ENCODE results near the gene EID2B.

EID2B gene

DNA sequence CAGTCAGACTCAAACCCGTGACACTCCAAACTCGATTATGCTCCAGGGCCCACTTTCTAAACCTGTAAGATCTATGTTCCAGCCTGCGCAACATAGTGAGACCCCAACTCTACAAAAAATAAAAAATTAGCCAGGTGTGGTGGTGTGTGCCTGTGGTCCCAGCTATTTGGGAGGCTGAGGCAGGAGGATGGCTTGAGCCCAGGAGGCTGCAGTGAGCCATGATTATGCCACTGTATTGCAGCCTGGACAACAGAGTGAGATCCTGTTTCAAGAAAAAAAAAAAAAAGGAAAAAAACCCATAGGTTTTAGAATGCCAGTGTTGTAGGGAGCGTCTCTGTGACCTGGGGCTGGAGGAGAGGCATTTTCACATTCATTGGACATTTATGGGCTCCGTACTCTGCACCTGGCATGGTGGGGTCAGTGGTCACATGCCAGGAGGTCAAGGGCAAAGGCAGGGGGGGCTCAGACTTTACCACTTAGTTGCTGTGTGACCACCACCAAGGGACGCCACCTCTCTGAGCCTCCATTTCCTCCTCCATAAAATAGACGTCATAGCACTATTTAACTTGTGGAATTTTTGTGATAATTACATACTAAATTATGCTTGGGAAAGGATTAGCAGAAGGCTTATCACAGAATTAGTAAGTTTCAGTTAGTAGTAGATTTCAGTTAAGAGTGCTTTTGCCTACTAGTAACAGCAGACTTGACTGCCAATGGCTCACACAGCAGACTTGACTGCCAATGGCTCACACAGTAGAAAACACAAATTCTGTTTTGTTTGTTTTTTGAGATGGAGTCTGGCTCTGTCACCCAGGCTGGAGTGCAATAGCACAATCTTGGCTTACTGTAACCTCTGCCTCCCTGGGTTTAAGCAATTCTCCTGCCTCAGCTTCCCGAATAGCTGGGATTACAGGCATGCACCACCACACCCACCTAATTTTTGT lies 11.8 kb downstream of the EID2B start:
- H3K9ac ChIP-seq (ENCODE audit: low read length) = no peak overlapping the region
- peaks cover 7% of the 10 kb centered on the region for H3K27me3 ChIP-seq (ENCODE audit: control insufficient read depth, insufficient read depth, low read length)
- no peaks in the 10 kb centered on the region for H3K4me1 ChIP-seq (ENCODE audit: control insufficient read depth, insufficient read depth, low read length)
- no peak overlapping the region for H3K27ac ChIP-seq (ENCODE audit: low read depth, low read length)
- H3K4me3 ChIP-seq (ENCODE audit: low read length) = no peak overlapping the region
- no peaks in the 10 kb centered on the region for H3K36me3 ChIP-seq (ENCODE audit: control insufficient read depth, insufficient read depth, low read length)

DNA sequence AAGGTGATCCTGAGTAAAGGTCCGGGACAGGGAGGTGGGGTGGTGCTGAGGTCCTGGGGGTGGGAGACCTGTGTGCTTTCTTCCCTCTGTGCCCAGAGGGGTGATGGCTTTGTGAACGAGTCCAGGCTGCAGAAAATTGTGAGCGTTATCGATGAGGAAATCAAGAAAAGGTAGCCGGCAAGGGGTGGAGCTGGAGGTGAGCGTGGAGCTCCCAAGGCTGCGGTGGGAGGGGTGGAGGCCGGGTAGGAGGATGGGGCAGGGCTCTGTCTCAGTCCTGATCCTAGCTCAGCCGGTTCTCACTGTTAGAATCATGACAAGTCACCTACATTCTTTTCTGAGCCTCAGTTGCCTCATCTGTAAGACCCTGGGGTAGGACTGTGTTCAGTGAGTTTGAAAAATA lies 13.7 kb downstream of the EID2B start:
- no peak overlapping the region for H3K9ac ChIP-seq (ENCODE audit: low read length)
- no peak overlapping the region for H3K27ac ChIP-seq (ENCODE audit: low read depth, low read length)
- H3K4me3 ChIP-seq (ENCODE audit: low read length) = no peak overlapping the region
- H3K27me3 ChIP-seq (ENCODE audit: control insufficient read depth, insufficient read depth, low read length) = peaks cover 26% of the 10 kb centered on the region
- H3K36me3 ChIP-seq (ENCODE audit: control insufficient read depth, insufficient read depth, low read length) = no peaks in the 10 kb centered on the region
- H3K4me1 ChIP-seq (ENCODE audit: control insufficient read depth, insufficient read depth, low read length) = peaks cover 4% of the 10 kb centered on the region

DNA sequence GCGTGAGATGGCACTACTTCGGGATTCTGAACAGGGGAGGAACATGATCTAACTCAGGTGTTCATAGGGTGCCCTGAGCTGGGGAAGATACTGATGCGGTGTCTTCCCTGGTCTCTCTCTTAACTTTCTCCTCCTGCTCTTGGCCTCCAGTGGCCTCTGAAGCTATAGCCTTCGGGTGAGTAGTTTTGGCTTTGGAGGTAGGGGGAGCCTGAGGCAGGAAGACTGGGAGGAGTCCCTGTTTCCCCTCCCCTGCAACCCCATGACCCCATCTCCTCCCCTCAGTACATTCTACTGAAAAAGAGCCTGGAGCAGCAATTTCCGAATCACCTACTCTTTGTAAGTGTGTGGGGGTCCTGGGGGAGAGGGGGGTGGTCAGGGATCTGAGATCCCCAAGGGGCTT lies 14.2 kb downstream of the EID2B start:
- no peak overlapping the region for H3K4me3 ChIP-seq (ENCODE audit: low read length)
- no peaks in the 10 kb centered on the region for H3K36me3 ChIP-seq (ENCODE audit: control insufficient read depth, insufficient read depth, low read length)
- peaks cover 4% of the 10 kb centered on the region for H3K4me1 ChIP-seq (ENCODE audit: control insufficient read depth, insufficient read depth, low read length)
- peaks cover 26% of the 10 kb centered on the region for H3K27me3 ChIP-seq (ENCODE audit: control insufficient read depth, insufficient read depth, low read length)
- no peak overlapping the region for H3K9ac ChIP-seq (ENCODE audit: low read length)
- H3K27ac ChIP-seq (ENCODE audit: low read depth, low read length) = no peak overlapping the region

DNA sequence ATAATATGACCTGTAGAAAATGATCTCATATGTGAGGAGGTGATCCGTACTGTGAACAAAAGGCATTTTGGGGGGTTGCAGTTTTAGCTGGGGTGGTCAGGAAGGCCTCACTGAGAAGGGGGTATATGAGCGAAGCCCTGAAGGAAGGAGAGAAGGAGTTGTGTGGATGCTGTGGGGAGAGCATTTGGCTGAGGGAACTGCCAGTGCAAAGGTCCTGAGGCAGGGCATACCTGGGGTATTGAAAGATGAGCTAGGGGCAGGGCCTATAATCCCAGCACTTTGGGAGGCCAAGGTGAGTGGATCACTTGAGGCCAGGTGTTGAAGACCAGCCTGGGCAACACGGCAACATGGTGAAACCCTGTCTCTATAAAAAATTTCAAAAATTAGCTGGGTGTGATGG lies 15.2 kb downstream of the EID2B start:
- Histone ChIP-seq H3K27ac (ENCODE audit: low read depth, low read length) (no peak overlapping the region), H3K4me1 (ENCODE audit: control insufficient read depth, insufficient read depth, low read length) (peaks cover 4% of the 10 kb centered on the region), H3K9ac (ENCODE audit: low read length) (no peak overlapping the region), H3K4me3 (ENCODE audit: low read length) (no peak overlapping the region), H3K36me3 (ENCODE audit: control insufficient read depth, insufficient read depth, low read length) (no peaks in the 10 kb centered on the region), H3K27me3 (ENCODE audit: control insufficient read depth, insufficient read depth, low read length) (peaks cover 28% of the 10 kb centered on the region)

DNA sequence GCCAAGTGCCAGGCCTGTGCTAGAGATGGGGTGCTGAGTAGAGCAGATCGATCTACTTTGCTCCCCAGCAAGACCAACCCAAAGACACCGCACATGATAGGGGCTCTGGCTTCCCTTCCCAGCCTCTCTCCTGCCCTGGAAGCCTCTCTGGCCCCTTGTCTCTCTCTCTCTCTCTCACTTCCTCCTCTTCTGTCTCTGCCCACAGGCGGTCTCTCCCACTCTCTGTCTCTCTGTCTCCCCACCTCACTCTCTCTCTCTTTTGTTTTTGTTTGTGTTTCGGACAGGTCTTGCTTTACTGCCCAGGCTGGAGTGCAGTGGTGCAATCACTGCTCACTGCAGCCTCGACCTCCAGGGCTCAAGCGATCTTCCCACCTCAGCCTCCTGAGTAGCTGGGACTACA lies 16.4 kb downstream of the EID2B start:
- peaks cover 28% of the 10 kb centered on the region for H3K27me3 ChIP-seq (ENCODE audit: control insufficient read depth, insufficient read depth, low read length)

DNA sequence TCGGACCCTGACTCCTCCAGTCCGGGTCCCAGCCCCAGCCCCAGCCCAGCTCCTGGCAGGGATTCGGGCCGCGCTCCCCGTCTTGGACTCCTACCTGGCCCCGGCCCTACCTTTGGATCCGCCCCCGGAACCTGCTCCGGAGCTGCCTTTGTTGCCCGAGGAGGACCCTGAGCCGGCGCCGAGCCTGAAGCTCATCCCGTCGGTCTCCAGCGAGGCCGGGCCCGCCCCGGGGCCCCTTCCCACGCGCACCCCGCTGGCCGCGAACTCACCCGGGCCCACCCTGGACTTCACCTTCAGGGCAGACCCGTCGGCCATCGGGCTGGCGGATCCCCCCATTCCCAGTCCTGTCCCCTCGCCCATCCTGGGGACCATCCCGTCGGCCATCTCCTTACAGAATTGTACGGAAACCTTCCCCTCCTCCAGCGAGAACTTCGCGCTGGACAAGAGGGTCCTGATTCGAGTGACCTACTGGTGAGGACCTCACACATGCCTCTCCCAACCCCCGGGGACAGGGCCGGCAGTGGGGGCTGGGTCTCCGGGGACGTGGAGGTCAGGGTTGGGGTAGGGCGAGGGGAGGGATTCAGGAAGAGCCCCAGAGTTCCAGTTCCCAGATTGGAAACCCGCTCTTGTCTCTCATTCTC lies 17.0 kb downstream of the EID2B start:
- H3K4me1 ChIP-seq (ENCODE audit: control insufficient read depth, insufficient read depth, low read length) = peaks cover 4% of the 10 kb centered on the region
- H3K27ac ChIP-seq (ENCODE audit: low read depth, low read length) = no peak overlapping the region
- H3K36me3 ChIP-seq (ENCODE audit: control insufficient read depth, insufficient read depth, low read length) = no peaks in the 10 kb centered on the region
- peaks cover 28% of the 10 kb centered on the region for H3K27me3 ChIP-seq (ENCODE audit: control insufficient read depth, insufficient read depth, low read length)
- no peak overlapping the region for H3K9ac ChIP-seq (ENCODE audit: low read length)
- peak overlapping the region; percentile 44 for H3K4me3 ChIP-seq (ENCODE audit: low read length)

More for the DNA sequence above, 16.4 kb downstream of the EID2B start:
- Histone ChIP-seq H3K27ac (ENCODE audit: low read depth, low read length) (no peak overlapping the region), H3K4me1 (ENCODE audit: control insufficient read depth, insufficient read depth, low read length) (peaks cover 4% of the 10 kb centered on the region), H3K4me3 (ENCODE audit: low read length) (no peak overlapping the region), H3K9ac (ENCODE audit: low read length) (no peak overlapping the region), H3K36me3 (ENCODE audit: control insufficient read depth, insufficient read depth, low read length) (no peaks in the 10 kb centered on the region)

DNA sequence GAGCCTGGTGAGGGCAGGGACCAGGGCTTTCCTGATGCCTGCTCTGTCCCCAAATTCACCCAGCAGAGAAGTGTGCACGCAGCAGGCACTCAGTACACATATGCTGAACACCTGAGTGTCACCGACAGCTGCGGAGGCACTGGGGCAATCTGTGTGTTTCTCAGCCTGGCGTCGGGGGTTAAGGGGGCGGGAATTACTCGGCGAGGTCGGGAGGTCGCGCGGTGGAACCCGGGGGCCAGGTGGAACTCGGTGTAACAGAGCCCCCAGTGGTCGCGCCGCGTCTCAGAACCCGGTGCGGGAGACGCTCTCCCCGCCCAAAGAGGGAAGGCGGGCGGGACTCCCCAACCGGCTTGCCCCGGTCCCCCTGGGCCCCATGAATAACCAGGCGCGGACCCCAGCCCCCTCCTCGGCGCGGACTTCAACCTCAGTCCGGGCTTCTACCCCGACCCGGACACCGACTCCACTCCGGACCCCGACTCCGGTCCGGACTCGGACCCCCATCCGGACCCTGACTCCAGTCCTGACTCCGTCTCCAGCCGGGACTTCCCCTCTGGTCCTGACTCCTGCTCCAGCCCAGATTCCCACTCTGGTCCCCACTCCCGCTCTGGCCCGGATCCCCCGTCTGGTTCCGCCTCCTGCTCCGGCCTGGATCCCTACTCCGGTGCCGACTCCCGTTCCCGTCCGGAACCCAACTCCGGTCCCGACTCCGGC lies 17.7 kb downstream of the EID2B start, which contains the start of gene SELENOV:
Gene SELENOV (plus strand): TSS at position 300 of the 711 bp plus-strand sequence. CDS start 74 bp downstream, at position 374.
- Histone ChIP-seq H3K9ac (ENCODE audit: low read length) (no peak within 1 kb of the TSS), H3K27ac (ENCODE audit: low read depth, low read length) (no peak within 1 kb of the TSS), H3K4me1 (ENCODE audit: control insufficient read depth, insufficient read depth, low read length) (peaks cover 4% of the 10 kb centered on the region), H3K27me3 (ENCODE audit: control insufficient read depth, insufficient read depth, low read length) (peaks cover 28% of the 10 kb centered on the region), H3K4me3 (ENCODE audit: low read length) (peak within 1 kb of the TSS; percentile 44), H3K36me3 (ENCODE audit: control insufficient read depth, insufficient read depth, low read length) (no peaks in the 10 kb centered on the region)

DNA sequence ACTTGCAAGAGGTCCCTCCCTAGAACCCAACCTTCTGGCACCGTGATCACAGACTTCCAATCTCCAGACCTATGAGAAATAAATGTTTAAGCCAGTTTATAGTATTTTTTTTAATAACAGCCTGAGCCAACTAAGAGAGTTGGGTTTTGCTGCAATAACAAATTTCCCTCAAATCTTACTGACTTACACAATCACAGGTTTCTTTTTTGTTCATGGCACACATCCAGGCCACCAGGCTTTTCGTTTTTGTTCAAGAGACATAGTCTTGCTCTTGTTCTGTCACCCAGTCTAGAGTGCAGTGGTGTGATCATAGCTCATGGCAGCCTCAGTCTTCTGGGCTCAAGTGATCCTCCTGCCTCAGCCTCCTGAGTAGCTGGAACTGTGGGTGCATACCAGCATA lies 19.7 kb downstream of the EID2B start:
- Histone ChIP-seq H3K27ac (ENCODE audit: low read depth, low read length) (no peak overlapping the region), H3K27me3 (ENCODE audit: control insufficient read depth, insufficient read depth, low read length) (peaks cover 36% of the 10 kb centered on the region), H3K36me3 (ENCODE audit: control insufficient read depth, insufficient read depth, low read length) (no peaks in the 10 kb centered on the region)

DNA sequence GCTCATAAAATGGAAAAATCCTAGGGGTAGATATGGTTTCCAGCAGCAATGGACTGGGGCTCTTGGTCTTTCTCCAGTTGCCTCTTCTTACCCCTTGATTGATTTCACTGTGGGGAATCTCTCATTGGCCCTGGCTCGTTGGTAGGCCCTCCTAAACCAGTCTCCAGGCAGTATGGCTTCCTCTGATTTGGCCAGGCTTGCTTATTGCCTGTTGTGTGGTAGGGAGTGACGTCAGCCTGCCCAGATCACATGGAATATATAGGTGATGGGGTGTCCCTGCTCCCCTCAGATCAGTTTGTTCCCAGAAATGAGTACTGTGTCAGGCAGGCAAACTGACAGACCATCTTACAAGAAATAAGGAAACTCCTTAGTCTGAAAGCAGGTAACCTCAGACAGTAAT lies 23.4 kb downstream of the EID2B start:
- no peaks in the 10 kb centered on the region for H3K4me1 ChIP-seq (ENCODE audit: control insufficient read depth, insufficient read depth, low read length)
- H3K27me3 ChIP-seq (ENCODE audit: control insufficient read depth, insufficient read depth, low read length) = peaks cover 29% of the 10 kb centered on the region
- H3K36me3 ChIP-seq (ENCODE audit: control insufficient read depth, insufficient read depth, low read length) = no peaks in the 10 kb centered on the region

More for the DNA sequence above, 19.7 kb downstream of the EID2B start:
- no peak overlapping the region for H3K9ac ChIP-seq (ENCODE audit: low read length)
- no peak overlapping the region for H3K4me3 ChIP-seq (ENCODE audit: low read length)
- peaks cover 4% of the 10 kb centered on the region for H3K4me1 ChIP-seq (ENCODE audit: control insufficient read depth, insufficient read depth, low read length)

DNA sequence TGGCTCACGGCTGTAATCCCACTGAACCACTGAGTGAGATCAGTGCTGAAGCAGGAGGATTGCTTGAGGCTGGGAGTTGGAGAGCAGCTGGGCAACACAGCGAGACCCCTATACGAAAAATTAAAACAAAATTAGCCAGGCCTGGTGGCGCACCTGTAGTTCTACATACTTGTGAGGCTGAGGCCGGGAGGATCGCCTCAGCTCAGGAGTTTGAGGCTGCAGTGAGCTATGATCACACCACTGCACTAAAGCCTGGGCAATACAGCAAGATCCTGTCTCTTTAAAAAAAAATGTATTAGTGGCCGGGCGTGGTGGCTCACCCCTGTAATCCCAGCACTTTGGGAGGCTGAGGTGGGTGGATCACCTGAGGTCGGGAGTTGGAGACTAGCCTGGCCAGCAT lies 24.0 kb downstream of the EID2B start:
- Histone ChIP-seq H3K36me3 (ENCODE audit: control insufficient read depth, insufficient read depth, low read length) (no peaks in the 10 kb centered on the region), H3K4me1 (ENCODE audit: control insufficient read depth, insufficient read depth, low read length) (no peaks in the 10 kb centered on the region), H3K27ac (ENCODE audit: low read depth, low read length) (no peak overlapping the region), H3K27me3 (ENCODE audit: control insufficient read depth, insufficient read depth, low read length) (peaks cover 32% of the 10 kb centered on the region), H3K4me3 (ENCODE audit: low read length) (no peak overlapping the region), H3K9ac (ENCODE audit: low read length) (no peak overlapping the region)

More for the DNA sequence above, 23.4 kb downstream of the EID2B start:
- no peak overlapping the region for H3K4me3 ChIP-seq (ENCODE audit: low read length)
- H3K9ac ChIP-seq (ENCODE audit: low read length) = no peak overlapping the region
- no peak overlapping the region for H3K27ac ChIP-seq (ENCODE audit: low read depth, low read length)

DNA sequence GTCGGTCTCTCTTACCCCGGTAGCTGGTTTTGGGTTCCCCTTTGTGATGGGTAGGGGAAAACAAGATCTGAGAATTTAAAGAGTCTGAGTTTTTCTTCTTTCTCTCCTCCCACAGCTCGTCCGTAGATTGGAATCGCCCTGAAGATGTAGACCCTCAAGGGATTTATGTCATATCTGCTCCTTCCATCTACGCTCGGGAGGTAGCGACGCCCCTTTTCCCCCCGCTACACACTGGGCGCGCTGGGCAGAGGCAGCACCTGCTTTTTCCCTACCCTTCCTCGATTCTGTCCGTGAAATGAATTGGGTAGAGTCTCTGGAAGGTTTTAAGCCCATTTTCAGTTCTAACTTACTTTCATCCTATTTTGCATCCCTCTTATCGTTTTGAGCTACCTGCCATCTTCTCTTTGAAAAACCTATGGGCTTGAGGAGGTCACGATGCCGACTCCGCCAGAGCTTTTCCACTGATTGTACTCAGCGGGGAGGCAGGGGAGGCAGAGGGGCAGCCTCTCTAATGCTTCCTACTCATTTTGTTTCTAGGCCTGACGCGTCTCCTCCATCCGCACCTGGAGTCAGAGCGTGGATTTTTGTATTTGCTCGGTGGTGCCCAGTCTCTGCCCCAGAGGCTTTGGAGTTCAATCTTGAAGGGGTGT lies 24.8 kb downstream of the EID2B start:
- H3K9ac ChIP-seq (ENCODE audit: low read length) = no peak overlapping the region
- H3K4me1 ChIP-seq (ENCODE audit: control insufficient read depth, insufficient read depth, low read length) = no peaks in the 10 kb centered on the region
- peak overlapping the region; percentile 55 for H3K4me3 ChIP-seq (ENCODE audit: low read length)
- no peak overlapping the region for H3K27ac ChIP-seq (ENCODE audit: low read depth, low read length)
- H3K36me3 ChIP-seq (ENCODE audit: control insufficient read depth, insufficient read depth, low read length) = no peaks in the 10 kb centered on the region
- peaks cover 33% of the 10 kb centered on the region for H3K27me3 ChIP-seq (ENCODE audit: control insufficient read depth, insufficient read depth, low read length)

Measured in rectal smooth muscle tissue (tissue), 1 donor.